GM12874 (cell line): ENCODE results near the gene LDB3.

Experiments
- CTCF ChIP-seq: IDR thresholded peaks from 2 replicates; pipeline ENCODE4 v1.5.1; 2011; ENCODE audit warnings: low read depth, mild to moderate bottlenecking, control low read depth, low read length, moderate library complexity; ENCODE audit not compliant: insufficient read depth

LDB3 gene

GRCh38 chr10:86647773-86648703 is 20.3 kb upstream of the LDB3 start:
- no peak for TF ChIP-seq CTCF

- TF ChIP-seq CTCF: no peak
Measured at GRCh38 chr10:86648704-86649427, 19.4 kb upstream of the LDB3 start.

GRCh38 chr10:86649471-86650150 is 18.7 kb upstream of the LDB3 start:
- TF ChIP-seq CTCF: no peak

GRCh38 chr10:86650151-86650550 is 18.2 kb upstream of the LDB3 start:
- no peak for TF ChIP-seq CTCF

DNA sequence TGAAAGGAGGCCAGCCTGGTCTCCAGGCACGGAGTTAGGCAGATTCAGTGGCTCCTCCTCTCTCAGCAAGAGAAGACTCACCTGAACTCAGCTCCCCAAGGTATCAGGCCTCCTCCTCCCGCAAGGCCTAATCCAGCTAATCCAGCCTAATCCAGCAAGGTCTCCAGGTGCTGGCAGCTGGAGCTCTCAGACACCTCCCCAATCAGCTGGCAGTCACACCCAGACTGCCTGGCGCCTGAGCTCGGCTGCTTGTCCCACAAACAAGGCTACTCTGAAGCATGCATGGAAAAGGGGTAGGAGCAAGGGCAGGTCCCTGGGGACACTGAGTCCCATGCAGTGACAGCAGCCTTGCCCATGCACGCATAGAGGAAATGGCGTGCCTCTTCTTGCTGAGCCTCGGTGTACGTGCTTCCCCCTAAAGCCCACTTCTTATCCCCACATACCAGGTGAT is 17.3 kb upstream of the LDB3 start:
- TF ChIP-seq CTCF: no peak

- no peak for TF ChIP-seq CTCF
Measured at GRCh38 chr10:86651631-86652331, 16.5 kb upstream of the LDB3 start.
